Urothelium cell line (cell line): ENCODE measurements around the gene ERCC4.

Experiments
- DNase-seq: peaks from one replicate; pipeline ENCODE4 v3.0.0; 2011; ENCODE audit warnings: low spot score, mixed read lengths
- FAIRE-seq: peaks from 2 replicates; lab custom pipeline; 2011; peaks lifted over from hg19 to GRCh38; lab: Jason Lieb, UNC

ERCC4 gene

DNA sequence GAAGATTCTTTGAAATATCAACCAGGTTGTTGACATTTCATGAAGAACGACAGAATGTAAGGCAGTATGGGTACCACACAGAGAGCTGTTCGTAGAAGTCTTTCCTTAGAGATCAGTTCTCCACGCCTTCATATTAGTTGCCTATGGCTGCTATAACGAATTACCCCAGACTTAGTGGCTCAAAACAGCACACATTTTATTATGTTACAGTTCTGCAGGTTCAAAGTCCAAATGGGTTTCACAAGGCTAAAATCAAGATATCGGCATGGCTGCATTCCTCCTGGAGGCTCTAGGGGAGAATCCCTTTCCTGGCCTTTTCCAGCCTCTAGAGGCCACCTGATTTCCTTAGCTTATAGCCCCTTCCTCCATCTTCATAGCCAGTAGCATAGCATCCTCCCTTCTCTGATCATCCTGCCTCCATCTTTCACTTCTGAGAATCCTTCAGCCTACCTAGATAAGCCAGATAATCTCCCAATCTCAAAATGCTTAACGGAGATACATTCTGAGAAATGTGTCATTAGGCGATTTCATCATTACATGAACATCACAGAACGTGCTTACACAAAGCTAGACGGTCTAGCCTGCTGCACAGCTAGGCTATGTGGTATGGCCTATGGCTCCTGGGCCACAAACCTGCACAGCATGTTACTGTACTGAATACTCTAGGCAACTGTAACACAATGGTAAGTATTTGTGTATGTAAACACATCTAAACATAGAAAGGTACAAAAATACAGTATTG, 26.0 kb downstream of the ERCC4 start:
- DNase-seq, result no peak
- FAIRE-seq, result no peak

DNA sequence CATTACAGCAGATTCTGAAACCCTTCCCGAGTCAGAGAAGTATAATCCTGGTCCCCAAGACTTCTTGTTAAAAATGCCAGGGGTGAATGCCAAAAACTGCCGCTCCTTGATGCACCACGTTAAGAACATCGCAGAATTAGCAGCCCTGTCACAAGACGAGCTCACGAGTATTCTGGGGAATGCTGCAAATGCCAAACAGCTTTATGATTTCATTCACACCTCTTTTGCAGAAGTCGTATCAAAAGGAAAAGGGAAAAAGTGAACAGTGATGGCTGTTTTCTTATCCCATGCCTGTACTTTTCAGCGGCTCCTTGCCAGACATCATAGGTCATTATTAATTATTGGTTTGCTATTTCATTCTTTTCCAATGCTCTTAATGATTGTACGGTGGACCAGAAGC, 28.1 kb downstream of the ERCC4 start:
- no peak for FAIRE-seq

DNA sequence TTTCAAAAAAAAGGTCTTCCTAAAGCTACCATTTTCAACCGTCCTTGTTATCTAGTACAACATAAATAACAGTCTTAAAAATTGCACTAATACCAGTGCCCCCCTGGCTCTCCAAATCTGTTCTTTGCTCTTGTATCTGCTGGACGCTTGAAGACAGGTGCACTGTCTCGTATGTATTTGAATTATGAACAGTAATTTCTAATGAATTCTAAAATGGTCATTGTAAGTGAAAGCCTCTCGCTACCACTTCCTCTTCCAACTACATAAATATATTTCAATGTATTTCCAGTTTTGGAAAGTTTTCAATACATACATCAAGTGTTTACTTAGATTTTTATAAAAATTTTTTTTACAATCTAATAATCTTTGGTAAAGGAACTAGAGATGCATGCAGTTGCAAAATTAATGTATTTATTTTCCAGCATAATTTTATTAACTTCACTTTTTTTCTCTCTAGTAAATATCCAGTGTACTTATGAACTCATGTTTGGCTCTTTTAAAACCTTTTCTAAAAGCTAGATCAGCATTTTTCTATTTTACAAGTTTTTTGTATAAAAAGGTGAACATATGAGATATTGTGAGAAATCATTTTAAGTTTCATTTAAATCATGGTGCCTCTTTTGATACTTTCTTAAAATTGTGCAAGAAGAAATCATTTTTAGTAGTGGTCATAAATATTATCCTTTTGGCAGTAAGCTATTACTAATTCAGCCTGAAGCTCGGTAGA, 31.0 kb downstream of the ERCC4 start:
- FAIRE-seq (no peak), DNase-seq (no peak)

More for the DNA sequence above, 28.1 kb downstream of the ERCC4 start:
- DNase-seq, result no peak

DNA sequence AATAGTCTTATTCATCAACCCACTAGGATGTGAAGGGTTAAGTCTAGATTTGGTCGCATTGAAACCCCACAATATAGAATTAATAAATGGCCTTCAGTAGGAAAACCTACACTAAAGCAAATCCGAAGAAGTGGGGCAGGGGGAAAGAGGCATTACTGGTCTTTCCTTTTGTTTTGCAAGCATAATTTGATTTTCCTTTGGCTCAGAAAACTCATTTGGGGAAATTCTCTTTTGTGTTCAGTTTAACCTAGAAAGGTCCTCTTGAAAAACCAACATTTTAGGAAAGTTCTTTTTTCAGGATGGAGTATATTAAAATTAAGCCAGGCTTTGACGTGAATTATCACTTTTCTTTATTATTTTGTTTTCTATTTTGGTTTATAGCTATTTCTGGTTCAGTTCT, 31.7 kb downstream of the ERCC4 start:
- no peak for DNase-seq
- no peak for FAIRE-seq

DNA sequence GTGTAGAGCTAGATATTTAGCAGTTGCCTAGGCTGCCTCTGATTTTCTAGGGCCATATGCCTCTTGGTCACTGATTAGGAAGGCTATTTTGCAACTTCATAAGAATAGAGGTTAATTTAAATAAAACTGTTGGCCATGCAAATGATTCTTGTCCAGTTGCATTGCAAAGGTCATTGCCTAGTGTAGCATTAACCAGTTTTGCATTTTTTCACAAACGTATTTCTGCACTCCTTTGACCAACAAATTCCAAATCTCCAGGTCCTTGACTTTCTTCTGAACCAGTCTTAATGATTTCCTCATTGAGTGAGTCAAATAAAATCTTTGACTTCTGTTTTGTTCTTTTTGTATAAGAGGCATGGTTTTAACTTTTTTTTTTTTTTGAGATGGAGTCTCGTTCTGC, 33.5 kb downstream of the ERCC4 start:
- FAIRE-seq (no peak), DNase-seq (no peak)

DNA sequence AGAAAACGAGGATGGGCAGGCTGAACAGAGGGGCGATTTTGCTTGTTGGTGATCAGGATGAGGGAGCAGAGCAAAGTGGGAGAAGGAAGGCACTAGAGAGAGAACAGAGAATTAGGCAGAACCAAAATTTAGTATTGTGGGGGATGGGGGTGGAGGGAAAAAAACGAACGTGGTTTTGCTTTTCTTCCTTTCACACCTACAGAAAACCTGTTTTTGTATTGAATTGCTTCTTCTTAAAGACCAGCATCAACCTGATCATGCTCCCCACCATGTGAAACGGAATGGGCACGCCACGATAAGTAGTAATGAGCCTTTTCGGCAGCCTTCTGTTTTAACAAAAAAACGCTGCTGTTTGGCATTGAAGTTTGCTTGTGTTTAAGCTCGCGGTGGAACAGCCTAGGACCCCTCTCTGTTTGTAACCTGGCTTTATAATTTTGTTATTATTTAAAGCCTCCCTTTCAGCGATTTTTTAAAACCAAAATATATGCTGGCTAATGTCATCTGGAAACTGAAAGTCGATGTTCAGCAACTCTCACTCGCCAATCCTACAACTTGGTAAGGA, 36.8 kb downstream of the ERCC4 start:
- FAIRE-seq (no peak), DNase-seq (no peak)

DNA sequence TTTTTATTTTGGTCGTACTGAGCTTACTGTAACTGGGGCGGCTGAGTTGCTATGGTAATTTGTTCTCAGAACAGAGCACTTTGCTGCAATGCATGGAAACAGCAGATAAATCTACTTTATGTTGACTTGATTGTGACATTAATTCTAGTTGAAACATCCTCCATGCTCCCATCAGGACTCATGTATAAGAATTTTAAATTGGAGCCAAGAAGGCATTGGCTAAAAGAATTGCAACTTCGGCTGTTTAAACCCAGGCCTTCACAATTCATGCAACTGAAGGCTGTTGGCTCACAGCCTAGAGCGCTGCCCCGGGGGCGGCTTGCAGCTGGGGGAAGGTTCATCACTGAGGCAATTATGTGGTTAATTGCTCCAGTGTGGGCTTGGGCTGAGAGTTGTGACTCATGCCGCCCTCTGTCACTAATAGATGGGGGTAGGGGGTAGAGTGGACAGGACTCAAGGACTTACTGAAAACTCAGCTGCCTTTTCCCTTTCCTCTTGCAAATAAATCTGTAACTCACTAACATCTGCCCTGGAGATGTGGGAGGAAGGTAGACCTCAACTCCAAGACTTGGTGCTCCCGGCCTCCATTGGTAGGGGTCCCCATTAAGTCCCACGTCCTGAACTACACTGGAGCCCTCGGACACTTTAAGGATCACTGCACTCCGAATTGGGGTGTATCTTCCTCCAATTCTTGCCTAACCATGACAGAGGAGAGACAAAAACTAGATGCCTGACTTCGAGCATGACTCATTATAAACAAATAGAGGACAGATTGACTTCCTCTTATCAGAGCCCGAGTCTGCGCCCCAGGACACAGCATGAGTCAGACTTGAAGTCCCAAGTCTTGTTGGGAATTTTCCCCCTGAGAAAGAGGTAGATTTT, 37.5 kb downstream of the ERCC4 start:
- DNase-seq (peak; percentile 83), FAIRE-seq (no peak)

DNA sequence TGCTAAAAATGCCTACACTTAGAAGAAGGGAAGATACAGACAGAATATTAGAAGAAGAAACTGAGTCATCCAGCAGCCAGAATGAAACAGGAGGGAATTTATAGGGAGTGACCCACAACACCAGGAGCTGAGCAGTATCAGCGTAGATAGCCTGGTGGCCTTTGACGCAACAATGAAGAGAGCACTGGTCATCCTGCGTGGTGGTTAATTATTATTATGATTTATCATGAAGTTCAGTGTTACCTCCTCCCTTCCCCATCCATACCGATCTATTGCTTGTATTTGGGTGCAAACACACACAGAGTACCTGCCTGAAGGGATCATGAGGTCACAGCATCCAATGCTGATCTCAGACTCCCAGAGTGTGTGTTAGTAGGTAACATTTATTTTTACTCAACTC, 38.5 kb downstream of the ERCC4 start:
- no peak for FAIRE-seq
- no peak for DNase-seq

DNA sequence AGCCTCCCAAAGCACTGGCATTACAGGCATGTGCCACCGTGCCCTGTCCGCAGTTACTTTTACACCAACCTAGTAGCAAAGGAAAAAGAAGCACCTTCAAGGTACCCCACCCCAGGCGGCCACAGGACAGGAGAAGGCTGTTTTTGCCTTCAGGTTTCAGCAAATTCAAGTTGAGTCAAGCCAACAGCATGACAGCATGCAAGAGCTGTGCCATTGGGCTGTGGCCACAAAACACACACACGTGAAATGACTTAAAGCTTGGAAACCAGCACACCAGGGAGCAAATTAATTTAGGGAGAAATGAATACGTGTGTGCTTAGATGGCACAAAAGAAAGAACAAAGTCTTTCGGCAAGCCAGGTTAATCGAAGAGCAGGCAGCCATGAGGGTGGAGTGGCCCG, 39.7 kb downstream of the ERCC4 start:
- DNase-seq (no peak), FAIRE-seq (no peak)

DNA sequence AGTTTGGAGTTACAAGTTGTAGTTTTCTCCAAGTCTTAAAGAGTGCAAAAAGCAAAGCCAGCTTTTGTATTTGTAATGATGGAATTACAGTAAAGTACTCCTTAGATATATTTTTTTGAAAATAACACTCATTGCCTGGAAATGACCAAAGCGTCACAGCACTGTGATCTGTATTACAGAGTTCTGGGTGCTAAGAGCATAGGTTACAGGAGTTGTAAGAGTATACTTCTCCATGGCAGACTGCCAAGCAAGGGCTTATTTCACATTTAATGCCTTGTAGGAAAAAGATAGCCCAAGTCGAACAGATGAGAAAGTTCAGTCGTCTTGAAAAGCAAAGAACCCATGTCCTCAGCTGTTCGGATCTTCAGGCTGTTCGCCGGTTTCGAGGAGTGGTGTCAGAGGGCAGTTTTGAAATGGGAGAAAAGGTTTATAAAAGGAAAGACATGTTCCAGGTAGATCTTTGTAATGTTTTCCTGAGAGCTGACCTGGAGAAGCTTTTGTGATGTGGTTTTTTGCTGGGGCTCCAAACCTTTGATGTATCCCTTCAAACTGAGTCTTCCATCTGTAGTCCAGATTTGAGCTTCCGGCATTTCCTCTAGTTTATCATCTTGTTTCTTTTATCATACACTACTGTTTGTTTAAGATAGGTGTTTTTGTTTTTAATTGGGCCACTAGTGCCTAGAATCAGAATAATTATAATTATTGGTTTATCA, 41.3 kb downstream of the ERCC4 start:
- no peak for FAIRE-seq

DNA sequence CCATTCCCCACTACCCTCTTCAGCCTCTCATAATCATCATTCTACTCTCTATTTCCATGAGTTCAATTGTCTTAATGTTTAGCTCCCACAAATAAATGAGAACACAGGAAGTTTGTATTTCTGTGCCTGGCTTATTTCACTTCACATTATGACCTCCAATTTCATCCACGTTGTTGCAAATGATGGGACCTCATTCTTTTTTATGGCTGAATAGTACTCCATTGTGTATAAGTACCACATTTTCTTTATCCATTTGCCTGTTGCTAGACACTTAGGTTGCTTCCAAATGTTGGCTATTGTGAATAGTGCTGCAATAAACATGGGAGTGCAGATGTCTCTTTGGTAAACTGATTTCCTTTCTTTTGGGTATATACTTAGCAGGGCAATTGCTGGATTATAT, 42.3 kb downstream of the ERCC4 start:
- FAIRE-seq, result no peak
- DNase-seq, result no peak

More for the DNA sequence above, 41.3 kb downstream of the ERCC4 start:
- no peak for DNase-seq

DNA sequence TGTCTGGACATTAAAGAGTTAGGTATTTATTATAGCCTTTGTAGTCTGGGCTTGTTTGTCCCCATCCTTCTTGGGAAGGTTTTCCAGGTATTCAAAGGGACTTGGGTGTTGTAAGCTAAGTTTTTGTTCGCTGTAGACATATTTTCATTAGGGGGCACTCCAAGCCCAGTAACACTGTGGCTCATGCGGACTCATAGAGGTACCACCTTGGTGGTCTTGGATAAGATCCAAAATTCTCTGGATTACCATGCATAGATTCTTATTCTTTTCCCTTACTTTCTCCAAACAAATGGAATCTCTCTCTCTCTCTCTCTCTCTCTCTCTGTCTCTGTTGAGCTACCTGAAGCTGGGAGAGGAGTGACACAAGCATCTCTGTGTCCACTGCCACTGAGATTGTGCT, 48.9 kb downstream of the ERCC4 start:
- DNase-seq, result no peak
- no peak for FAIRE-seq

DNA sequence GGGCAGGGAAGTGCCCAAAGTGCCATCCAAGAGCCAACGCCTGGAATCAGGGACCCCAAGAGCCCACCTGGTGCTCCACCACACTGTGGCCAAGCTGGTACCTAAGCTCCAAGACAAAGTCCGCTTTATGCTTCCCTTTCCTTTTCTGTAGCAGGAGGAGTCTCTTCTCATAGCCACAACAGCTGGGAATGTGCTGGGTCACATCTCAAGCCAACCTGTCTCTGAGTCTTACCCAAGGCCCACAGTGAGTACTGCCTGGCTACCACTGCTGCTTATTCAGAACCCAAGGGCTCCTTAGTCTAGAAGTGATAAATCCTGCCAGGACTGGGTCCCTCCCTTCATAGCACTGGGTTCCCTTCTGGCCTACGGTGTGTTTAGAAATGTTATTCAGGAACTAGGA, 49.8 kb downstream of the ERCC4 start:
- no peak for FAIRE-seq
- no peak for DNase-seq

DNA sequence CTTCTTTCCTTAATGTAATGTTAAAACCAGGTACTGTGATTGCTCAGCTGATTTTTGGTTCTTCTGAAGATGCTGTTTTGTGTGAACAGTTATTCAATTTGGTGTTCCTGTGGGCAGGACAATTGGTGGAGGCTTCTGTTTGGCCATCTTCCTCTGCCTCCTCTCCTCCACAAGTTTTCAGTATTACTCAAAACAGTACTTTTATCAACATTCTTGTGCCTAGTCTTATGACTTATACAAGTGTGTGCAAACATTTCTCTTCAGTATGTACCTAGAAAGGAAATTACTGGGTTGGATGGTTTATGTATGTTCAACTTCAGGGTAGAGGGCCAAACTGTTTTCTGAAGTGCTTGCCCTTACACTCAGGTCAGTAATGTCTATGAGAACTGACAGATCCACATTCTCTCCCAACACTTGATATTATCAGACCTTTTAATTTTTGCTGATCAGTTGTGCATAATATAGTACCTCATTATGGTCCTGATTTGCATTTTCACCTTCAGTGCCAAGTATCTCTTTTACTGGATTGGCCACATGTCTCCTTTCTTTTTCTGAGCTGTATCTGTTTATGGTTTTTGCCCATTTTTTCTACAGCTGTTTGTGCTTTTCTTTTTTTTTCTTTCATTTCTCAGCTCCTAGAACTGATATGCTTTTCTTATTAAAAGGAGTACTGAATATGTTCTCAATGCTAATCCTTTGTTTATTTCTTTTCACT, 50.9 kb downstream of the ERCC4 start:
- no peak for FAIRE-seq

DNA sequence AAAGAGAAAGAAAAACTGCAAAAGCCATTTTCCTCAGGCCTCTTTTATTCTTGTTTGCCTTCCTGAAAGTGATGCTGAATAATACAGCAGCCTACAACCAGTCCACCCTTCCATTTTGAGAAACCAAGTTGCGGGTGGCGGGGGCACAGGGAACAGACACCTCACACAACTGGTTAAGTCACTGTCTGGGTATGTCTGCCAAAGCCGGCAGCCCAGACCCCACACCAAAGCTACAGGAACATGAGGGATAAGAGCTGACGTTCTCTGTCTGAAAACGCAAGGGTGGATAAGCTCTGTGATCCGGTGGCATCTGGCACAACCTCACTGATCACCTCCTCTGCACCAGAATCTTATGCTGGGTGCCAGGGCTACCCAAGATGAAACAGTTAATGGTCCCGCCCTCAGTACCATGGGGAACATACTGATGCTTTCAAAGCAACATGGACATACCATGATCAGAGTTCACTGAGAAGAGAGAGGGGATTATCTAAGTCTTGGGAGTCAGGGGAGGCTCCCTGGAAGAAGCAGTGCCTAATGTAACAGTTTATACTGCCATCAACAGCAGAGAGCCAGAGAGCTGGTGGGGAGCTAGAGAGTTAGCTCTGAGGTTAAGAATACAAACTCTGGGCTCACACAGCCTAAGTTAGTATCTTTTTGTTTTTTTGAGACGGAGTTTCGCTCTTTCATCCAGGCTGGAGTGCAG, 53.5 kb downstream of the ERCC4 start:
- DNase-seq, result no peak
- FAIRE-seq, result no peak

More for the DNA sequence above, 50.9 kb downstream of the ERCC4 start:
- no peak for DNase-seq

DNA sequence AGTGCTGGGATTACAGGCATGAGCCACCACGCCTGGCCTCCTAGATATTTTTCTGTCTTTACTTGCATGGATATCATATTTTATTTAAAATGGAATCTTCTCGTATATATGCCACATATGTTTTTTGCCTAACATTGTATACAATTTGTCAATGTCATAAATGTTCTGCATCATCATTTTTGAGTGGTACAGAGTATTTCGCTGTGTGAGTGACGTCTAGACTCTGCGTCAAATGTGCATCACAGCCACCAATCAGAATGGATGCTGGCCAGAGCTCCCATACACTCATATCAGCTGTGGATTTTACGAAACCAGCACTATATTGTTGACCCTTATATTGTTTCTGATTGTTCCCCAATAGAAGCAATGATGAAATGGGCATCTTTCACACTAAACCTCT, 57.2 kb downstream of the ERCC4 start:
- FAIRE-seq (no peak), DNase-seq (no peak)

DNA sequence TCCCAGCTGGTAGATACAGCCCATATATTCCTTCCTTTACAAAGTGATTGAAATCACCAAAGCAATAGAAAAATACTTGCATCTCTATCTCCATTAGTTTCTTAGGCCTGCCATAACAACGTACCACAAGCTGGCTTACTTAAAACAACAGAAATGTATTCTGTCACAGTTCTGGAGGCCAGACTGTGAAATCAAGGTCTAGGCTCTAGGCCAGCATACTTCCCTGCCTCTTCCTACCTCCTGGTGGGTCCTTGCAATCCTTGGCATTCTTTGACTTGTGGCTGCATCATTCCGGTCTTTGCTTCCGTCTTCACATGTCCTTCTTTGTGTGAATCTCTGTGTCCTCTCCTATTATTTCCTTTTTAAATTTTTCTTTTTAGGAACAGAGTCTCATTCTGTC, 62.5 kb downstream of the ERCC4 start:
- no peak for FAIRE-seq

DNA sequence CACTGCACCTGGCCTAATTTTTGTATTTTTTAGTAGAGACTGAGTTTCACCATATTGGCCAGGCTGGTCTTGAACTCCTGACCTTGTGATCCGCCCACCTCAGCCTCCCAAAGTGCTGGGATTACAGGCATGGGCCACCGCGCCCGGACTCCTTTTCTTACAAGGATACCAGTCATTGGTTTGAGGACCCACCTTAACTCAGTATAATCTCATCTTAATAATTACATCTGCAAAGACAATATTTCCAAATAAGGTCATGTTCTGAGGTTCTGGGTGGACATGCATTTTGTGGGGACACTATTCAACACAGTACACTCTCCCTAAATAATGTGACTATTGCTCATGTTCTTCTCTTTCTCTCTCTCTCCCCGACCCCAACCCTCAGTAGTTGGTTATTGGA, 63.7 kb downstream of the ERCC4 start:
- DNase-seq (no peak), FAIRE-seq (no peak)

More for the DNA sequence above, 62.5 kb downstream of the ERCC4 start:
- no peak for DNase-seq

DNA sequence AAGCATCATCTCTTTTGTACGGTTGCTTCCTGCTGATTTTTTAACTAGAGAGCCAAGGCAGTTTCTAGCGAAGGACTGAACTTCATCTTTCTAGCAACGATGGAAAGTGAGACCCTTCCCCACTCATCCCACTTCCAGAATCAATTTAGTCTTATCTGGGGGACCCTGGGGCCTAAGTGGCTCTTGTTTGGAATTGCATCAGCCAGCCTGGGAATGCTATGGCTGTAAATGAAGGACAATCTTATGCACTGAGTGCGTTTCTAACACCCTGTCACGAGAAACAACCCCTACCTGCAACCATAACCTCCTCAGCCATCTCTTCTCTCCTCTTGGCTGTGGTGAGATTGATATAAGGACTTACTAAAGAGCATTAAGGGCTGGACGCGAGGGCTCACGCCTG, 64.8 kb downstream of the ERCC4 start:
- FAIRE-seq (no peak), DNase-seq (no peak)
